ENCODE measurements around the gene PCNX2.

Gene PCNX2

GRCh38 chr1:233313434-233314155 is 18.1 kb upstream of the PCNX2 start:
- DNase-seq = no peak

DNA sequence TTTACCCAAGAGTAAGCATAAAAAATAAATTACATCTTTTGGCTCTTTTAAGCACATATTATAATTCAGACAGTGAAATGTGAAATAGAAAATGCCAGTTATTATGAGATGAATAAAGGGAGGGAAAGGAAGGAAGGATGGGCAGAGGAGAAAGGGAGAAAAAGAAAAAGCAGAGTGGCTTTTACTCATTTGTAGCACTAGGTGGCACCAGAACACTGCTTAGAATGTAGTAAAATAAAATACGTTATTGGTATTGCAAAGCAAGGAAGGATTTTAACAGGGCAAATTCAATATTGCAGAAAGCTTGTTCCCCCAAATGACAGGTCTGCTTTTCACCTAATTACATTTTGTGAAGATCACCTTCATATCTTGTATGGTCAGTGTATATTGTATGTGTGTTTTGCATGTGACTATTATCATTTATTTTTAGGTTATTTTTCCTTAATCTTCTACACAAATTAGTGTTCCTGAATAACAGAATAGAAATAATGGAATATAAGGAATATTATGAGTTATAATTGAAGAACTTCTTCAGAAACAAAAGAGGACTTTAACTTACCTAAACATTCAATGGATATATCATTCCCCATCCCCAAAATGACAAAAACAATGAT is 9.1 kb upstream of the PCNX2 start:
- DNase-seq = peak in 1 of 2 experiments; percentile 39

GRCh38 chr1:233300326-233300725 is 4.8 kb upstream of the PCNX2 start:
- no peak for DNase-seq

GRCh38 chr1:233299450-233299849 is 3.9 kb upstream of the PCNX2 start:
- DNase-seq = no peak

DNA sequence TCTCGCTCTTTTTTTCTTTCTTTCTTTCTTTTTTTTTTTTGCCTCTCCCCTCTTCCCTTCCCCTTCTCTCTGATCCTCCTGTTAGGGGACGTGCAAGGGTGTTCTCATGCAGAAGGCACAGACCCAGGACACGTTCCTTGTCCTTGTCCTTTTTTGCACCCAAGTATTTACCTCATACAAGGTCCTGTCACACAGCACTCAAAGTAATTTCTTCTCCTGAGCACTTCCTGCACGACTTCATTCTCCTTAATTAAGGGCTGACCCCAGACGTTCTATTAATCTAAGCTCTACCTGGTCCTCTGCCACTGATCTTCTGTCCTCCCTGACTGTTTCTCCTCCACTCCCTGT is 424 bp upstream of the PCNX2 start:
- DNase-seq = no peak

GRCh38 chr1:233294913-233295236 is 650 bp downstream of the PCNX2 start:
- DNase-seq = peak in 1 of 2 experiments; percentile 36

GRCh38 chr1:233293556-233294446 is 1.7 kb downstream of the PCNX2 start:
- DNase-seq = no peak

- DNase-seq = no peak
Observed at GRCh38 chr1:233290396-233291034, 5.0 kb downstream of the PCNX2 start.

GRCh38 chr1:233289676-233290075 is 5.8 kb downstream of the PCNX2 start:
- DNase-seq = no peak

DNA sequence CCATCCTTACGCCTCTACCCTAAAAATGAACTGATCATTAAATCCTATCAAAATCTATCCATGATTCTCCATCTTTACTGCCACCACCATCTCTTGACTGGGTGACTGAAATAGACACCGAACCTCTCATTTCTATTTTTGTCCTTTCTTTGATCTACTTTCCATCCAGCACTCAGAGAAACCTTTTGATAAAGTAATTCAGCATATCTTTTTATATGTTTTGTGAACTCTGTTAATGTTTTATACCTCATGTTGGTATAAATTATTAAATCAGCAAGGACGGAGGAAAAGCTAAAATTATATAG is 13.0 kb downstream of the PCNX2 start:
- no peak for DNase-seq

GRCh38 chr1:233281711-233282581 is 13.6 kb downstream of the PCNX2 start:
- no peak for DNase-seq

- DNase-seq = no peak
Observed at GRCh38 chr1:233279971-233280370, 15.6 kb downstream of the PCNX2 start.

DNA sequence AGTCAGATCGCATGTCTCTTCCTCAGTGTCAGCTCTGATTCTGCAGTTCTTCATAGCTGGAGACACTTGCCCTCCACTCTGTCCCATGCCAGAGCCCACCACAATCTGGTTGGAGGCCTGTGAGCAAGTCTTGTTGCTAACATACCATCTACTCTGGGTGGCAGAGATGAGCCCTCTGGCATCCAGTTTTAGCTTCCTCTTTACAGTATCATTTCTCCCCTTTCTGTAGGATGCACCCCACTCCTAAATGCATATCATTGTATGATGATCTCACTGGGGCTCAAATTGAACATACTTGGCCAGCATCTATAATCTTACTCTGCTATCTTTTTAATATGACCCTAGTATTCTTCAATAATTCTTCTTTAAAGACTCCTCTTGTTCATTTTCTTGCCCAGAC is 16.9 kb downstream of the PCNX2 start:
- DNase-seq = no peak

DNA sequence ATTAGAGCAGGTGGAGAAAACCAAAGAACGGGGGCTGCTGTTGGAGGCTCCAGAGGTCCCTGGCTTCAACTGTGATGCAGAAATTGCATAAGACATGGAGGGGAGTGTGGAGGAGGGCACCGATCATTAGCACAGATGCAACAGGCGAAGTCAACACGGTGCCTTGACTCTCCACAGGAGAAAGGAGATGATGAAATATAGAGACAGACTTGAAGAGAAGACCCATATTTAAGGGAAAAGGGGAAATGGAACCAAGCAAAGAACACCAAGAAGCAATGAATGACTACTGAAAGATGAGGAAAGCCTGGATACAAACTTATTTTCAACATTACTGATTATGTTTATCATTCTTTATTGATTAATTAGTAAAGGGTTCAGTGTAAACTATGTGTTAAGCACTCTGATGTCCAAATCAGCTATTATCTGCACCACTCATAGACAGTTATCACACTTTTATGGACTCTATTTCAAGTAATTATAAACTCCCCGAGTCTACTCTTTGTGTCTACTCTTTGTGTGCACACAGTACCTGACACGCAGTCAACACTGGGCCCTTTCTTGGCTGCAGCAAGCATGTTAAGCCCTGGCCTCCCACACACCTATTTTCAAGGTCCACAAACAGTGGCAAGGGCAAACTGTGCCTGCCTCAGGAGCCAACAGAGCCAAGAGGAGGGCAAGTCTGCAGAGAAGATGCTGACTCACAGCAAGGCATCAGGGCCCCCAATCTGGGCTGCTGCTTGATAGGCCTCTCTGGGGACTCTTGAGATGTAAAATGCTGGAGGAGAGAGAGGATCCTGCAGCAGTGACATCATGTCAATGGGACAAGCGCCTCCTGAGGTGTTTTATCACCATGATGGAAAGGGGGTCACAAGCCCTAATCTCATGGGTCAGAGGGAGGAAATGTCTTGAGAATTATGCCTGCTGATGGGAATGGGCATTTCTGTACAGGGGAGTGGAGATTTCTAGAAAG is 17.6 kb downstream of the PCNX2 start:
- DNase-seq = no peak

GRCh38 chr1:233269656-233270055 is 25.9 kb downstream of the PCNX2 start:
- DNase-seq = no peak

- DNase-seq = no peak
Observed at GRCh38 chr1:233268389-233269022, 27.0 kb downstream of the PCNX2 start.

GRCh38 chr1:233261695-233262094 is 33.8 kb downstream of the PCNX2 start:
- no peak for DNase-seq

DNA sequence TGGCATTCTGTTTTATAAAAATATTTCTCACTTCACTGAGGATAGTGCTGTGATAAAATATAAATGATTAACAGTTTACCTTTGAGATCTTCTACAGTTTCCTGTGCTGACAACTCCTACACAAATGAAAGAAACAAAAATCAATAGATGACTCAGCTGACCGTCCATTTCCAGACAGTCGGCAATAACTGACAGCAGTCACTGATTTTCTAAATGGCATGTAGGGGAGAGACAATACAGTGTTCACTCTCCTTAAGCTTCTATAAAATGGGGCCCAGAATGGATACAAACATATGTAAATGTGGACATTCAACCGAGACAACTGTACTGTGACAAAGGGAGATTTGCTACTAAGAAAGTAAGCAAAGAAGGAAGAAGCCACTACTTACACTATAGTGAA is 34.3 kb downstream of the PCNX2 start:
- DNase-seq = no peak

- no peak for DNase-seq
Observed at GRCh38 chr1:233257786-233258185, 37.7 kb downstream of the PCNX2 start.

GRCh38 chr1:233256789-233257188 is 38.7 kb downstream of the PCNX2 start:
- DNase-seq = no peak

- no peak for DNase-seq
Observed at GRCh38 chr1:233256191-233256590, 39.3 kb downstream of the PCNX2 start.
